Caco-2 (cell line): ENCODE data around the gene REEP1. TPM values are rescaled to one million over a fixed set of nuclear protein-coding genes. Genes with fewer than 3 reads are reported as not detected.

Experiments
- BruUV-seq: library from RNA; stranded (reverse); fragments of 400-500 nt; replicated peaks from 2 replicates; lab custom pipeline; 2021; lab: Mats Ljungman, UMichigan
- CTCF ChIA-PET: fragments of 300-600 bp; sonication (Branson Sonifier 250); formaldehyde crosslinking; loops from one replicate; lab custom pipeline; 2022; ENCODE audit warnings: antibody characterized with exemption; lab: Charles Lee
- POLR2A ChIA-PET: fragments of 300-600 bp; sonication (Branson Sonifier 250); formaldehyde crosslinking; loops from one replicate; lab custom pipeline; 2022; ENCODE audit warnings: antibody characterized with exemption; lab: Charles Lee
- DNase-seq, 2 experiments: peaks; one replicate each; pipeline versions ENCODE4 v3.0.0 to v3.0.0-alpha.2; 2020 to 2022
- H3K27me3 ChIP-seq: replicated peaks from 2 replicates; pipeline ENCODE4 v1.6.0; 2011; ENCODE audit warnings: low read length; ENCODE audit not compliant: control insufficient read depth, insufficient read depth
- H3K36me3 ChIP-seq: 2 replicates; pipeline ENCODE4 v1.5.1; 2011; ENCODE audit warnings: low read length; ENCODE audit not compliant: control insufficient read depth, insufficient read depth
- H3K4me1 ChIP-seq: fragments of 250-450 bp; sonication (Bioruptor Pico); 2 replicates; pipeline ENCODE4 v1.5.1; 2020; ENCODE audit warnings: mild to moderate bottlenecking
- H3K4me3 ChIP-seq: 2 replicates; pipeline ENCODE4 v1.5.1; 2011; ENCODE audit warnings: low read depth, mild to moderate bottlenecking, control low read depth, low read length
- H3K9me3 ChIP-seq: fragments of 250-450 bp; sonication (Bioruptor Pico); 2 replicates; pipeline ENCODE4 v1.5.1; 2020; ENCODE audit warnings: mild to moderate bottlenecking, moderate library complexity
- H3K27ac Mint-ChIP-seq: one replicate; pipeline ENCODE4 v1.8.0; 2022; ENCODE audit warnings: mixed read lengths; ENCODE audit not compliant: unreplicated experiment
- H3K27me3 Mint-ChIP-seq: one replicate; pipeline ENCODE4 v1.8.0; 2022; ENCODE audit warnings: mixed read lengths; ENCODE audit not compliant: insufficient read depth, unreplicated experiment
- H3K36me3 Mint-ChIP-seq: one replicate; pipeline ENCODE4 v1.8.0; 2022; ENCODE audit warnings: mild to moderate bottlenecking, mixed read lengths; ENCODE audit not compliant: insufficient read depth, unreplicated experiment
- H3K4me1 Mint-ChIP-seq: one replicate; pipeline ENCODE4 v1.8.0; 2022; ENCODE audit warnings: low read depth, mixed read lengths; ENCODE audit not compliant: unreplicated experiment
- H3K4me3 Mint-ChIP-seq: one replicate; pipeline ENCODE4 v1.8.0; 2022; ENCODE audit warnings: mild to moderate bottlenecking, moderate library complexity, mixed read lengths; ENCODE audit not compliant: unreplicated experiment
- H3K9me3 Mint-ChIP-seq: one replicate; pipeline ENCODE4 v1.8.0; 2022; ENCODE audit warnings: mixed read lengths; ENCODE audit not compliant: unreplicated experiment
- intact Hi-C: fragments of 100-400 bp; cut with micrococcal nuclease; formaldehyde crosslinking; loops from one replicate; pipeline ENCODE4 v1.10.0; 2022; ENCODE audit not compliant: unreplicated experiment
- total RNA-seq: library from RNA; stranded (reverse); gene quantifications from 2 replicates; pipeline ENCODE4 v1.2.3, GENCODE V29; 2022
- TF ChIP-seq, protein P1 (sequence below), 2 experiments: fragments of 200-600 bp in 1 of 2; IDR thresholded peaks; 1 replicate in 1 of 2; 2 replicates in 1 of 2; pipeline versions ENCODE4 v1.5.1 to v1.8.0; 2011 to 2022; ENCODE audit warnings: antibody characterized with exemption in 1 of 2, control low read depth in 1 of 2, inconsistent platforms in 1 of 2, low read depth in 1 of 2, low read length in 1 of 2, mild to moderate bottlenecking in 1 of 2, moderate library complexity in 1 of 2; ENCODE audit not compliant: insufficient read depth in 1 of 2, severe bottlenecking in 1 of 2, unreplicated experiment in 1 of 2

The REEP1 gene
- total RNA-seq, 1 experiment from 2014 or later, result 16.6 TPM

DNA sequence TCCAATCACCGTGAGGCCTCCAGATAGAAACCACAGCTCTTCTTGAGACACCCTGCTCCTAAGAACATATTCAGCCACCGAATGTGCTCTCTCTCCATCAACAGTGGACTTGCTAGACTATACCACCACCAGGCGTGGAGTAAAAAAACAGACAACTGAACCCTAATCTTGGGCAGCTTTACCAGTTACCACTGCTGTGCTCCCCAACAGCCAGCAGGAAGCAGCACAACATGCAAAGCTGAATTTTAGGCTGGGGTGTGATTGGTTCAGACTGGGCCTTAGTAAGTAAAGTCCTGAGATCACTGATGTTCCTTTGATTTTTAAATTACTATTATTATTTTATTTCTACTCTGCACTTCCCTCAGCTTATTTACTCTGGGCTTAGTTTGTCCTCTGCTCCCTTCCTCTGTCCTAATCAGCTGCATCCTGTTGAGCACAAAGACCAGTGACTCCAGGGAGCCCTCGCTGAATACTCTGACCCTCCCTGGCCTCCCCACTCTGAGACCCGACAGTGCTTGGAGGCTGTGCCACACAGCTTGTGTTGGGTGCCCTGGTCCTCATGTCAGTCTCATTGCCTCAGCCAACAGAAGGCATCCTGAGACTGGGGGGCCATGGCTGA lies 116.3 kb downstream of the REEP1 start:
- intact Hi-C loops, result loop anchor here (1.0 to 5.0 kb wide), 2 partner anchors 76 to 147 kb away; no protein-coding TSS in a partner anchor
- H3K36me3 ChIP-seq, result no peaks in the 10 kb centered on the region

DNA sequence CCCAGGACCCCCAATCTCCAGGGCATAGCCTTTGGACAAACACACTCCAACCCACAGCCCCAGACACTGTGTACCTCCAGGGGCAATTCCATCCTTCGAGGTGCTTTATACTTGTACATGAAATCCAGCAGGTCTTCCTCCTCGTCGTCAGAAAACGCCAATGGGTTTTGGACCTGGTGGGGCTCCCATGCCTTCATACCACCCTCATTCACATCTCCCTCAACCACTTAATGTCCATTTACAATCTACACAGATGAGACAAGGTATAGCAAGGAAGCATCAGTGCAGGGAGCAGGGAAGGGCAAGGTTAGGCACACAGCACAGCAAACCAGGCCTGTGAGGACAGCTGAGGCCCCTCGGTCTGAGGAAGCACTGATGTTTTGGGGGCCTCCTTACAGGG lies 117.5 kb downstream of the REEP1 start:
- BruUV-seq, result no TSS peak

More for the DNA sequence above, 116.3 kb downstream of the REEP1 start:
- H3K4me1 ChIP-seq, result peaks cover 9% of the 10 kb centered on the region
- TF ChIP-seq, protein P1, sequence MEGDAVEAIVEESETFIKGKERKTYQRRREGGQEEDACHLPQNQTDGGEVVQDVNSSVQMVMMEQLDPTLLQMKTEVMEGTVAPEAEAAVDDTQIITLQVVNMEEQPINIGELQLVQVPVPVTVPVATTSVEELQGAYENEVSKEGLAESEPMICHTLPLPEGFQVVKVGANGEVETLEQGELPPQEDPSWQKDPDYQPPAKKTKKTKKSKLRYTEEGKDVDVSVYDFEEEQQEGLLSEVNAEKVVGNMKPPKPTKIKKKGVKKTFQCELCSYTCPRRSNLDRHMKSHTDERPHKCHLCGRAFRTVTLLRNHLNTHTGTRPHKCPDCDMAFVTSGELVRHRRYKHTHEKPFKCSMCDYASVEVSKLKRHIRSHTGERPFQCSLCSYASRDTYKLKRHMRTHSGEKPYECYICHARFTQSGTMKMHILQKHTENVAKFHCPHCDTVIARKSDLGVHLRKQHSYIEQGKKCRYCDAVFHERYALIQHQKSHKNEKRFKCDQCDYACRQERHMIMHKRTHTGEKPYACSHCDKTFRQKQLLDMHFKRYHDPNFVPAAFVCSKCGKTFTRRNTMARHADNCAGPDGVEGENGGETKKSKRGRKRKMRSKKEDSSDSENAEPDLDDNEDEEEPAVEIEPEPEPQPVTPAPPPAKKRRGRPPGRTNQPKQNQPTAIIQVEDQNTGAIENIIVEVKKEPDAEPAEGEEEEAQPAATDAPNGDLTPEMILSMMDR (IDR thresholded peaks at IDR 0.05; ENCODE audit: insufficient read depth in 1 of 2, low read depth in 1 of 2, low read length in 1 of 2, severe bottlenecking in 1 of 2, unreplicated experiment in 1 of 2), result peak; percentile 69 to 71
- no peaks in the 10 kb centered on the region for H3K9me3 ChIP-seq
- no peaks in the 10 kb centered on the region for H3K27me3 ChIP-seq
- Mint-ChIP-seq H3K27me3 (no peaks in the 10 kb centered on the region), H3K9me3 (no peaks in the 10 kb centered on the region), H3K4me3 (no peak overlapping the region), H3K27ac (no peak overlapping the region), H3K4me1 (peaks cover 30% of the 10 kb centered on the region), H3K36me3 (peaks cover 1% of the 10 kb centered on the region)
- BruUV-seq, result no TSS peak
- peak in 1 of 2 experiments; percentile 43 for DNase-seq
- CTCF ChIA-PET, result interaction anchor here (0.6 to 1.7 kb wide), 6 partner anchors 78 to 226 kb away, joined by 3 to 5 read pairs (median 4); no protein-coding TSS in a partner anchor
- POLR2A ChIA-PET, result no interaction called here
- H3K4me3 ChIP-seq, result no peak overlapping the region

DNA sequence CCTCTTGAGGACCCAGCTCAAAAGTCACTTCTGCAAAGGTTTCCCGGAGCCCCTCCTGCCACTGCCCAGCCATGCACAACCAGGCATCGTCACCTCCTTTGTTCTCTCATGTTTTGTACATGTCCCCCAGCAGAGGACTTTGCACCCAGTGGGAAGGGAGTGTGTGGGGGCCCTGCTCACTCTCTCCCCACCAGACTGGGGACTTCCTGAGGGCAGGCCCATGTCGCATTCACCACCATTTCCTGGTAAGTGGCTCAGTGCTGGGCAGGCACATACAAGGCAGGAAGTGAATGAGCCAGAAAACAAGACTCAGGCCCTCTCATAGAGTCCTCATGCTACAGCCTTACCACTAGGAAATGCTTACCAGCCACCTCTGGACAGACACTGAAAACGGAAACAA lies 119.3 kb downstream of the REEP1 start:
- CTCF ChIA-PET, result no interaction called here
- H3K4me3 ChIP-seq, result no peak overlapping the region
- intact Hi-C loops, result no loop called here
- peaks cover 5% of the 10 kb centered on the region for H3K36me3 Mint-ChIP-seq
- no peak for DNase-seq
- no peak overlapping the region for H3K4me3 Mint-ChIP-seq
- POLR2A ChIA-PET, result no interaction called here
- H3K36me3 ChIP-seq, result no peaks in the 10 kb centered on the region
- BruUV-seq, result no TSS peak
- H3K9me3 ChIP-seq, result no peaks in the 10 kb centered on the region
- H3K27ac Mint-ChIP-seq, result no peak overlapping the region
- no peaks in the 10 kb centered on the region for H3K9me3 Mint-ChIP-seq
- H3K27me3 Mint-ChIP-seq, result no peaks in the 10 kb centered on the region
- no peaks in the 10 kb centered on the region for H3K27me3 ChIP-seq
- H3K4me1 Mint-ChIP-seq, result peaks cover 42% of the 10 kb centered on the region
- TF ChIP-seq, protein P1 (IDR thresholded peaks at IDR 0.05; ENCODE audit: insufficient read depth in 1 of 2, low read depth in 1 of 2, low read length in 1 of 2, severe bottlenecking in 1 of 2, unreplicated experiment in 1 of 2), result no peak
- H3K4me1 ChIP-seq, result peaks cover 26% of the 10 kb centered on the region

More for the DNA sequence above, 117.5 kb downstream of the REEP1 start:
- Histone ChIP-seq H3K9me3 (no peaks in the 10 kb centered on the region), H3K4me1 (peaks cover 12% of the 10 kb centered on the region), H3K27me3 (no peaks in the 10 kb centered on the region), H3K36me3 (no peaks in the 10 kb centered on the region), H3K4me3 (no peak overlapping the region)
- Mint-ChIP-seq H3K27ac (no peak overlapping the region), H3K9me3 (no peaks in the 10 kb centered on the region), H3K27me3 (no peaks in the 10 kb centered on the region), H3K36me3 (peaks cover 5% of the 10 kb centered on the region), H3K4me1 (peaks cover 34% of the 10 kb centered on the region), H3K4me3 (no peak overlapping the region)
- ChIA-PET POLR2A (no interaction called here), CTCF (interaction anchor here (1.7 kb wide), 1 partner anchor 79 kb away, joined by 4 read pairs; no protein-coding TSS in a partner anchor)
- TF ChIP-seq, protein P1 (IDR thresholded peaks at IDR 0.05; ENCODE audit: insufficient read depth in 1 of 2, low read depth in 1 of 2, low read length in 1 of 2, severe bottlenecking in 1 of 2, unreplicated experiment in 1 of 2), result no peak
- intact Hi-C loops, result loop anchor here (5.0 kb wide), 1 partner anchor 77 kb away; no protein-coding TSS in a partner anchor
- no peak for DNase-seq
